DMS53 treated with DMSO at 0.1 percent for 48 hours (cell line): Measurements from ENCODE around the gene SLC31A1.

Source experiments
- DNase-seq: peaks from one replicate; lab custom pipeline; 2025; ENCODE audit not compliant: unreplicated experiment; lab: John Stamatoyannopoulos, UW

SLC31A1 gene

DNA sequence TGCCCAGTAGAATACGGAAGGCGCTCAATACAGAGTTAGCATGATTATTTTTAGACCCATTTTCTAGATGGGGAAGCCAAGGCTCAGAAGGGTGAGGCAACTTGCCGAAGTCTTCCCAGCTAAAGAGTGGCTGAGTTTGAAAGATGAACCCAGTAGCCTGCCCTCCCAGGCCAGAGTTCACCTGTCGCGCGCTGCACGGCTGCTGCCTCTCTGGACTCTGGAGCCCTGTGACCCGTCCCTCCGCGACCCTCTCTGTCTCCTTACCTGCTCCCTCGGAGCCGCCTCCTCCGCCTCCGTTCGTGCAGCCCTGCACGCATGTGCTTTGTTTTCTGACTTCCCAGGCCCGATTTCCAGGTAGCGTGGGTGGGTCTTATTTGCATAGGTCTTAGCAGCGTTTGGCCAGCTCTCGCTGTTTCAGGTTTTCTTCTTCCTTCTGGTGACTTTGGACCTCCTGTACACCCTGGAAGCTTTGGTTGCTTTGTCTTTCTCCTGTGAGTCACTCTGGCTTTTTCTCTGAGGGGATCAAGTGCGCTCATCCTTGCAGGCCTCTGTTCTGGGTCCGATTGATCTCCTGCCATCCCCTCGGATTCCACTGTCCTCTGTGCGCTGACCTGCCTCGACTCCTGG lies 81.6 kb downstream of the SLC31A1 start, which contains the start of gene RNF183:
Gene RNF183 (minus strand): TSS at position 585 of the 627 bp plus-strand sequence. CDS start 5,192 bp downstream, outside the sequence.
- DNase-seq = no peak

DNA sequence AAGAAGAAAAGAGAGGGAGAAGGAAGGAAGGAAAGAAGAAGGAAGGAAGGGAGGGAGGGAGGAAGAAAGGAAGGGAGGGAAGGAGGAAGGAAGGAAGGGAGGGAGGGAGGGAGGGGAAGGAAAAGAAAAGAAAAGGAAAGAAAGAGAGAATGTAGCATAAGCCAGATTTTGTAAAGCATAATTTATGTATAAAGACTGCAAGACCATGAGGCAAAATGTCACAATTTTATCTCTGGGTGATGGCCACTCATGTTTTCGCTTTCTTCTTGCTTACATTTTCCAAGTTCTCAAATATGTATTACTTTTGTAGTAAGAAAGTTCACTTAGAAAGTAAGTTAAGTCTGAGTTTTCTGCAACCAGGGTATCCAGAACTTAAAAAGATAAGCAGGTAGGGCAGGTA lies 85.2 kb downstream of the SLC31A1 start:
- DNase-seq = no peak

DNA sequence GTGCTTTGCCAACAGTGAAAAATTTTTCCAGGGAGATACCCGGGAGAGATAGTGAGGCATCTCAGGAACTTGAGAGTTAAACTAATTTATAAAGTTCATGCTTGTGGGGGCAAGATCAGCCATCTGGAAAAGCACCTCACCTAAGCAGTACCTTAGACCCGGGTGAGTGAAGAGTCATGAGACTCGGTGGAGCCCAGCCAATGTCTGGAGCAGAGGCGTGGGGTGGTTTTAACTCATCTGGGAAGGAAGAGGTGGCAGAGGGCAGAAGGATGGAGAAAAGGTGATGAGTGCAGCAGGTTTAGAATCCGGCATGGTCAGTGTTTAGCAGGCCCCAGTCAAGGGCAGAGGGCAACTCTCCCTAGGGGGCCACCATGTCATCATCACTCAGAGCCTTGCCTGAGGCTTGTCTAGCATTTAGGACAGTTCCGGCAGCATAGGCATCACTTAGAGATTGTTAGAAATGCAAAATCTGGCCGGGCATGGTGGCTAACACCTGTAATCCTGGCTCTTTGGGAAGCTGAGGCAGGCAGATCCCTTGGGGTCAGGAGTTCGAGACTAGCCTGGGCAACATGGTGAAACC lies 86.1 kb downstream of the SLC31A1 start:
- no peak for DNase-seq

DNA sequence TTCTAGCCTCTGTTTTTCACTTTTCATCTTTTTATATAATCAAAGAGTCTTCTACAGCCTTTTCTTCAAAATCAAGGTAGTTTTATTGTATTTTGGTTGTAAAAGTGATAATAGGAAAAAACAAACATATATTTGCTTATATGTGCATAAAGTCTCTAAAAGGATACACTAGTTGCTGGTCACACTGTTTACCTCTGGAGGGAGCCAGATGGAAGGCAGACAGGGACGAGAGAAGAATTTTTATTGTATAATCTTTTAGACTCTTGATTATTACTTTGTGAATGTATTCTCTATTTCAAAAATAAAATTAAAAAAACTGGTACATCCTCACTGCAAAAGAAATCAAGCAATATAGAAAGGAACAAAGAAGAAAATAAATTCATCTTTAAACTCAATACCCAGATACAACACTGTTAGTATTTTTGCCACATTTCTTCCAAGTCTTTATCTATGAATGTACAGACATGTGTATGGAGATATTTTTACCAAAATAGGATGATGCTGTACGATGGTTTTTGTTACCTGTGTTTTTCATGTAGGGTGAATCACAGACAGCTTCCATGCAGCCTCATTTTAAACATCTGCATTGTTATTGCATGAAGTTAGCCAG lies 88.0 kb downstream of the SLC31A1 start:
- DNase-seq = peak; percentile 10

DNA sequence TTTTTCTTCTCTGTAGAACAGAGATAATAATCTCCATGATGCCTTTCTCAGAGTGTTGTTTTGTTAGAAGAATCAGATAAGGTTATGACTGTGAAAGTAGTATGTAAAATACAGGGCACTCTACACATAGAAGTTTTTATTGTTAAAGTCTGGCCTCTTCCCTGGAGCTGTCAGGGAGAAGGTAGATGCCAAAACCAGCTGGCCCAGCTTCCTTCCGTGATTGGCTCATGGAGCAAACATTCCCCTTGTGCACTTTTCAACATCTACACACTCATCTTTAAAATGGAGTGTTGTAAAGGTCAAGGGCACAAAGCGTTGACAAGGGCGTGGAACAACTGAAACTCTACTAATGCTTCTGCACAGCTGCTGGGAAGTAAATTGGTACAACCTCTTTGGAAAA lies 89.2 kb downstream of the SLC31A1 start:
- no peak for DNase-seq

DNA sequence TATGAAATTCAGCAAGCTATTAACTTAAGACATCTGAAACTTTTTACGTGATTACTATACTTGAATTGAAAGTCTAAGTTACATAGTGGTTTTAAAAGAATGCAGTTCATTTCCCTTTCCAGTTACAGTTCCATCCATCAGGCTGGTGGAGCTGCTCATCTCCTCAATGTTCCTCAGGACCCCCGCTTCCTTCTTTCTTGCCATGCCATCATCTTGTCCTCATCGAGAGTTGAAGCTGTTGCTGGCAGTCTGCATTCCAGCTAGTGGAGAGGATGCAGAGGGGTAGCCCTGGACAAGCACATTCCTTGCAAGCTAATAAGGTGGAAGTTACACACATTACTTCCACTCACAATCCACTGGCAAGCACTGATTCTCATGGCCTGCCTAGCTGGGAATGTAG lies 90.6 kb downstream of the SLC31A1 start:
- no peak for DNase-seq

DNA sequence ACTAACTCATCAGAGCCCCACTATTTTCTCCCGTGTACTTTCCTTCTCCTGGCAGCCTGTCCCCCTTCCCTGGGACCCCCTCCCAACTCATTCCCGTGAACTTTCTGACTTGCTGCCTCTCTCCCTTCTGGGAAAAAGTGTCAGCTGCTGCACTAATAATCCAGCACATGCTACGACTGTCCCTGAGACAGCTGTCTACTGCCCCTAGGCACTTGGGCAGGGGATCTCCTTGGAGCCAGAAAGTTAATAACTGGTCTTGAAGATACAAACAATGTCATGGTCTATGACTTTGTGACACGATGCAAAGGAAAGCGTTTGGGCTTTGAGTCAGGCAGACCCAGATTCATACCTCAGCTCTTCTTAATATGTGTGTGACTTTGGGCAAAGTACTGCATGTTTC lies 91.9 kb downstream of the SLC31A1 start:
- no peak for DNase-seq
